ENCODE data around the gene ZSWIM4.
A peak's percentile ranks its signal among the peaks of the same experiment; 100 is the strongest.
"Not testable (repeated sequence)": the region's sequence is repeated elsewhere in the genome, so short reads cannot be mapped to it uniquely, and the experiment has no call there.

ZSWIM4 gene

GRCh38 chr19:13778398-13778797 is 16.8 kb upstream of the ZSWIM4 start:
- no peak for DNase-seq (ENCODE audit: low spot score)

- no peak for DNase-seq (ENCODE audit: low spot score)
Observed at GRCh38 chr19:13778847-13779246, 16.4 kb upstream of the ZSWIM4 start.

- not testable (repeated sequence) for DNase-seq (ENCODE audit: low spot score)
Observed at GRCh38 chr19:13779794-13780193, 15.4 kb upstream of the ZSWIM4 start.

GRCh38 chr19:13781547-13781946 is 13.7 kb upstream of the ZSWIM4 start:
- no peak for DNase-seq (ENCODE audit: low spot score)

GRCh38 chr19:13782537-13782936 is 12.7 kb upstream of the ZSWIM4 start:
- DNase-seq (ENCODE audit: low spot score), result no peak

- no peak for DNase-seq (ENCODE audit: low spot score)
Observed at GRCh38 chr19:13783565-13784500, 11.4 kb upstream of the ZSWIM4 start.

GRCh38 chr19:13784731-13785452 is 10.4 kb upstream of the ZSWIM4 start:
- DNase-seq (ENCODE audit: low spot score), result peak; percentile 53

- DNase-seq (ENCODE audit: low spot score), result peak; percentile 36
Observed at GRCh38 chr19:13788991-13789390, 6.3 kb upstream of the ZSWIM4 start.

- DNase-seq (ENCODE audit: low spot score), result no peak
Observed at GRCh38 chr19:13790354-13790753, 4.9 kb upstream of the ZSWIM4 start.

- DNase-seq (ENCODE audit: low spot score), result not testable (repeated sequence)
Observed at GRCh38 chr19:13793317-13793716, 1.9 kb upstream of the ZSWIM4 start.

GRCh38 chr19:13794398-13794756 is 866 bp upstream of the ZSWIM4 start:
- no peak for DNase-seq (ENCODE audit: low spot score)

- no peak for DNase-seq (ENCODE audit: low spot score)
Observed at GRCh38 chr19:13795595-13796300, 505 bp downstream of the ZSWIM4 start.

- no peak for DNase-seq (ENCODE audit: low spot score)
Observed at GRCh38 chr19:13796301-13797057, 1.2 kb downstream of the ZSWIM4 start.

- DNase-seq (ENCODE audit: low spot score), result no peak
Observed at GRCh38 chr19:13797058-13797440, 1.8 kb downstream of the ZSWIM4 start.

- DNase-seq (ENCODE audit: low spot score), result no peak
Observed at GRCh38 chr19:13797870-13798269, 2.6 kb downstream of the ZSWIM4 start.

- no peak for DNase-seq (ENCODE audit: low spot score)
Observed at GRCh38 chr19:13799669-13800068, 4.4 kb downstream of the ZSWIM4 start.

GRCh38 chr19:13803038-13803437 is 7.8 kb downstream of the ZSWIM4 start:
- DNase-seq (ENCODE audit: low spot score), result no peak

- DNase-seq (ENCODE audit: low spot score), result no peak
Observed at GRCh38 chr19:13804830-13805683, 9.8 kb downstream of the ZSWIM4 start.

GRCh38 chr19:13806728-13807127 is 11.5 kb downstream of the ZSWIM4 start:
- no peak for DNase-seq (ENCODE audit: low spot score)

GRCh38 chr19:13807421-13808021 is 12.3 kb downstream of the ZSWIM4 start:
- no peak for DNase-seq (ENCODE audit: low spot score)

GRCh38 chr19:13808856-13809255 is 13.6 kb downstream of the ZSWIM4 start:
- no peak for DNase-seq (ENCODE audit: low spot score)
